ENCODE results near the gene BCL6.

DNA sequence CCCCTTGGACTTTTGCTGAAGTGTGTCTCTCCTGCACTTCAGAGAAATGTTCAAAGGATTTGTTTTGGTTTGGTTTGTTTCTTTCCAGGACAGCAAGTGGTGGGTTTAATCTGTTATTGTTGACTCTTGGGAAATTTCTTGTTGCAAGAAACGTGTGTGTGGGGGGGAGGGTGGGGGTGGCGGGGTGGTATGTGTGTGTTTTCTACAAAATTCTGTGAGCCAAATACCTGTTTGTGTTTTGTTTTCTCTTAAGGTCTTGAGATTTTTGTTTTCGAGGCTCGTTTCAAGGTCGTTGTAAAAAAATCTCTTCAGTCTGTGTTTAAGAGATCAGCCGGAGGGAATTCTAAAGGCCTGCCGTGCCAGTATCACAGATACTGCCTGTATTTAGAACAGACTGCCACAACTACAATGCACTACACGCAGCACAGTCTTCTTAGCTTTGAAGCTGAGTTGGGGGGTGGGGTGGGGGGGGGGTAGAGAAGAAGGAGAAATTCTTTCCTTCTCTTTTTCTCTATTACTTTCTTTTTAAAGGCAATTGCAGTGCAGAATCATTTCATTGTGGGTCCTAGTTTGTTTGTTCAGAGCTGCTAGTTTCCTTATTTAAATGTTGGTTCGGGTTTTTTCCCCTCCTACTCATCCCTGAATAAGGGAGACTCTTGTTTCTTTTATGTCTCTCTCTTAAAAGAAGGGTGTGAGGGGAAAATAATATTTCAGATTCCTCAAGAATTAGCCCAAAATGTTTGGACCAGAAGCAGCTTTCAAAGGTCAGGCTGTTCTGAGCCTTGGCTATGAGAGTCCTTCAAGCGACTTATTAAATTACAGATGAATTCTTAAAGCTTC lies 1.4 kb upstream of the BCL6 start:
- TF ChIP-seq BHLHE40 (IDR thresholded peaks at IDR 0.05; ENCODE audit: borderline replicate concordance): no peak
- TF ChIP-seq LEF1 (IDR thresholded peaks at IDR 0.05; ENCODE audit: borderline replicate concordance): no peak
- TF ChIP-seq ARNT (IDR thresholded peaks at IDR 0.05): no peak
- TF ChIP-seq FOXK2 (IDR thresholded peaks at IDR 0.05): no peak
- TF ChIP-seq FOXM1 (IDR thresholded peaks at IDR 0.05; ENCODE audit: borderline replicate concordance): no peak
- no peak for TF ChIP-seq SP1 (IDR thresholded peaks at IDR 0.05)
- no peak for TF ChIP-seq NFRKB (IDR thresholded peaks at IDR 0.05)
- no peak for TF ChIP-seq SUZ12 (IDR thresholded peaks at IDR 0.05)
- TF ChIP-seq ELF4 (IDR thresholded peaks at IDR 0.05): no peak
- TF ChIP-seq TARDBP (IDR thresholded peaks at IDR 0.05): no peak
- TF ChIP-seq, protein P1, sequence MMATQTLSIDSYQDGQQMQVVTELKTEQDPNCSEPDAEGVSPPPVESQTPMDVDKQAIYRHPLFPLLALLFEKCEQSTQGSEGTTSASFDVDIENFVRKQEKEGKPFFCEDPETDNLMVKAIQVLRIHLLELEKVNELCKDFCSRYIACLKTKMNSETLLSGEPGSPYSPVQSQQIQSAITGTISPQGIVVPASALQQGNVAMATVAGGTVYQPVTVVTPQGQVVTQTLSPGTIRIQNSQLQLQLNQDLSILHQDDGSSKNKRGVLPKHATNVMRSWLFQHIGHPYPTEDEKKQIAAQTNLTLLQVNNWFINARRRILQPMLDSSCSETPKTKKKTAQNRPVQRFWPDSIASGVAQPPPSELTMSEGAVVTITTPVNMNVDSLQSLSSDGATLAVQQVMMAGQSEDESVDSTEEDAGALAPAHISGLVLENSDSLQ (IDR thresholded peaks at IDR 0.05): no peak
- no peak for TF ChIP-seq ZNF384 (IDR thresholded peaks at IDR 0.05)
